Nephron (organoid): ENCODE data around the gene HOXB9.
A peak's percentile ranks its signal among the peaks of the same experiment; 100 is the strongest.

Source experiments
- H3K27ac Mint-ChIP-seq, 3 experiments: 2 replicates each; pipeline ENCODE4 v1.8.0; 2020; ENCODE audit warnings: mixed read lengths in 3 of 3, mild to moderate bottlenecking in 2 of 3, moderate library complexity in 1 of 3
- H3K27me3 Mint-ChIP-seq: 2 replicates; pipeline ENCODE4 v1.8.0; 2021; ENCODE audit warnings: low read depth, mild to moderate bottlenecking, moderate library complexity, mixed read lengths
- H3K36me3 Mint-ChIP-seq: 2 replicates; pipeline ENCODE4 v1.8.0; 2020; ENCODE audit warnings: low read depth, mixed read lengths
- H3K4me1 Mint-ChIP-seq: 2 replicates; pipeline ENCODE4 v1.8.0; 2020; ENCODE audit warnings: mixed read lengths
- H3K4me3 Mint-ChIP-seq, 3 experiments: 2 replicates each; pipeline ENCODE4 v1.8.0; 2020; ENCODE audit warnings: mild to moderate bottlenecking in 3 of 3, mixed read lengths in 3 of 3, moderate library complexity in 2 of 3
- H3K9me3 Mint-ChIP-seq: 2 replicates; pipeline ENCODE4 v1.8.0; 2020; ENCODE audit warnings: mixed read lengths
- CTCF ChIP-seq, 3 experiments: fragments of 200-600 bp; sonication (generic); IDR thresholded peaks; one replicate each; pipeline ENCODE4 v1.5.0; 2021; ENCODE audit warnings: antibody characterized with exemption in 3 of 3; ENCODE audit not compliant: unreplicated experiment in 3 of 3

HOXB9 gene

GRCh38 chr17:48617471-48618255, 8.5 kb downstream of the HOXB9 start:
- Mint-ChIP-seq H3K36me3 (peaks cover 4% of the 10 kb centered on the region), H3K4me3 (peak overlapping the region; percentile 80 to 98 (median 80)), H3K27ac (peak overlapping the region; percentile 73 to 98 (median 78)), H3K27me3 (peaks cover 99% of the 10 kb centered on the region), H3K4me1 (peaks cover 54% of the 10 kb centered on the region), H3K9me3 (no peaks in the 10 kb centered on the region)
- no peak for TF ChIP-seq CTCF (IDR thresholded peaks at IDR 0.05; ENCODE audit: unreplicated experiment in 3 of 3)

GRCh38 chr17:48616717-48617470, 9.3 kb downstream of the HOXB9 start:
- Mint-ChIP-seq H3K4me3 (peak overlapping the region; percentile 66 to 98 (median 80)), H3K27me3 (peaks cover 96% of the 10 kb centered on the region), H3K36me3 (peaks cover 8% of the 10 kb centered on the region), H3K4me1 (peaks cover 54% of the 10 kb centered on the region), H3K9me3 (no peaks in the 10 kb centered on the region), H3K27ac (peak overlapping the region in 2 of 3 experiments; percentile 78 to 98)
- no peak for TF ChIP-seq CTCF (IDR thresholded peaks at IDR 0.05; ENCODE audit: unreplicated experiment in 3 of 3)

GRCh38 chr17:48615963-48616716, 10.0 kb downstream of the HOXB9 start:
- peak overlapping the region; percentile 94 to 98 (median 96) for H3K4me3 Mint-ChIP-seq
- TF ChIP-seq CTCF (IDR thresholded peaks at IDR 0.05; ENCODE audit: unreplicated experiment in 3 of 3), result no peak
- peaks cover 8% of the 10 kb centered on the region for H3K36me3 Mint-ChIP-seq
- H3K27ac Mint-ChIP-seq, result peak overlapping the region in 2 of 3 experiments; percentile 87 to 98
- peaks cover 58% of the 10 kb centered on the region for H3K4me1 Mint-ChIP-seq
- no peaks in the 10 kb centered on the region for H3K9me3 Mint-ChIP-seq
- H3K27me3 Mint-ChIP-seq, result peaks cover 96% of the 10 kb centered on the region

- H3K36me3 Mint-ChIP-seq, result peaks cover 8% of the 10 kb centered on the region
- H3K9me3 Mint-ChIP-seq, result no peaks in the 10 kb centered on the region
- H3K27me3 Mint-ChIP-seq, result peaks cover 94% of the 10 kb centered on the region
- no peak for TF ChIP-seq CTCF (IDR thresholded peaks at IDR 0.05; ENCODE audit: unreplicated experiment in 3 of 3)
- peak within 1 kb of the TSS; percentile 94 to 98 (median 96) for H3K4me3 Mint-ChIP-seq
- peaks cover 58% of the 10 kb centered on the region for H3K4me1 Mint-ChIP-seq
- peak within 1 kb of the TSS in 2 of 3 experiments; percentile 87 to 98 for H3K27ac Mint-ChIP-seq
Observed at GRCh38 chr17:48615047-48615962, 10.9 kb downstream of the HOXB9 start, which contains the start of gene HOXB8. Gene HOXB8, minus strand, starts transcription at chr17:48615292. Its CDS starts 588 bp downstream, at chr17:48614704.
